HCT116 (cell line): Measurements from ENCODE around the gene CERS6. TPM values are rescaled to one million over a fixed set of nuclear protein-coding genes. Genes with fewer than 3 reads are reported as not detected.

ENCODE experiments used
- ATAC-seq: fragments of 200-7000 bp; cut with Tn5 transposase; 2 replicates; pipeline ENCODE4 v1.9.1; 2020; ENCODE audit warnings: mild to moderate bottlenecking, moderate library complexity
- BruUV-seq: library from RNA; stranded (reverse); fragments of 400-500 nt; replicated peaks from 2 replicates; lab custom pipeline; 2021; lab: Mats Ljungman, UMichigan
- CTCF ChIA-PET: fragments of 300-600 bp; sonication (Branson Sonifier 250); formaldehyde crosslinking; loops from one replicate; lab custom pipeline; 2021; ENCODE audit warnings: antibody characterized with exemption; lab: Charles Lee
- POLR2A ChIA-PET: fragments of 300-600, 350-600 bp; sonication (Branson Sonifier 250); formaldehyde crosslinking; loops from one replicate; lab custom pipeline; 2021; ENCODE audit warnings: antibody characterized with exemption; lab: Charles Lee
- RAD21 ChIA-PET, 2 experiments: fragments of 300-600 bp; sonication (Branson Sonifier 250); formaldehyde crosslinking; loops; one replicate each; lab custom pipeline; 2023; ENCODE audit warnings: low total read pairs in 2 of 2; ENCODE audit not compliant: uncharacterized antibody in 2 of 2, unreplicated experiment in 2 of 2, low non-redundant PET in 1 of 2; lab: Charles Lee
- DNase-seq: peaks from one replicate; pipeline ENCODE4 v3.0.0-alpha.2; 2010; ENCODE audit warnings: low read depth, low spot score
- H2AFZ ChIP-seq: fragments of 200-600 bp; shearing (Covaris generic), sonication (generic); 2 replicates; pipeline ENCODE4 v1.6.1; 2017; ENCODE audit warnings: low read depth, mixed run types, mixed read lengths, antibody characterized with exemption, low read length; ENCODE audit not compliant: poor library complexity, severe bottlenecking
- H3K27ac ChIP-seq: 2 replicates; pipeline ENCODE4 v1.5.1; 2012; ENCODE audit warnings: low read depth, low read length
- H3K27me3 ChIP-seq: fragments of 200-600 bp; sonication (generic); 2 replicates; pipeline ENCODE4 v1.6.1; 2016; ENCODE audit warnings: mixed run types, low read length, mixed read lengths; ENCODE audit not compliant: insufficient read depth
- H3K36me3 ChIP-seq, 2 experiments: fragments of 200-500 bp in 1 of 2; fragments of 200-600 bp in 1 of 2; sonication (Bioruptor generic) in 1 of 2; sonication (generic) in 1 of 2; 2 replicates each; pipeline versions ENCODE4 v1.5.1 to v1.6.1; 2014 to 2016; ENCODE audit warnings: low read length in 2 of 2, inconsistent platforms in 1 of 2, mixed read lengths in 1 of 2, mixed run types in 1 of 2; ENCODE audit not compliant: insufficient read depth in 2 of 2, control insufficient read depth in 1 of 2
- H3K4me1 ChIP-seq, 2 experiments: fragments of 200-600 bp in 1 of 2; sonication (generic) in 1 of 2; 2 replicates each; pipeline versions ENCODE4 v1.5.1 to v1.6.1; 2012 to 2017; ENCODE audit warnings: low read length in 2 of 2, inconsistent platforms in 1 of 2, mild to moderate bottlenecking in 1 of 2, mixed read lengths in 1 of 2, mixed run types in 1 of 2, moderate library complexity in 1 of 2; ENCODE audit not compliant: insufficient read depth in 2 of 2, control insufficient read depth in 1 of 2
- H3K4me2 ChIP-seq: fragments of 200-600 bp; sonication (generic); 2 replicates; pipeline ENCODE4 v1.6.1; 2017; ENCODE audit warnings: mixed run types, low read length, mixed read lengths
- H3K4me3 ChIP-seq, 2 experiments: fragments of 200-600 bp in 1 of 2; sonication (generic) in 1 of 2; replicated peaks in 1 of 2; 2 replicates each; pipeline ENCODE4 v1.5.1; 2011 to 2016; ENCODE audit warnings: low read length in 2 of 2, control low read depth in 1 of 2, low read depth in 1 of 2, mild to moderate bottlenecking in 1 of 2, mixed read lengths in 1 of 2, mixed run types in 1 of 2
- H3K79me2 ChIP-seq: fragments of 200-600 bp; sonication (generic); 2 replicates; pipeline ENCODE4 v1.6.1; 2017; ENCODE audit warnings: mild to moderate bottlenecking, mixed run types, low read length, moderate library complexity, mixed read lengths; ENCODE audit not compliant: insufficient read depth
- H3K9ac ChIP-seq: fragments of 200-600 bp; sonication (generic); 2 replicates; pipeline ENCODE4 v1.6.1; 2016; ENCODE audit warnings: low read length, mixed read lengths
- H3K9me2 ChIP-seq: fragments of 200-600 bp; sonication (generic), shearing (Covaris generic); 2 replicates; pipeline ENCODE4 v1.6.1; 2017; ENCODE audit warnings: mixed run types, mild to moderate bottlenecking, moderate library complexity; ENCODE audit not compliant: insufficient read depth
- H3K9me3 ChIP-seq, 2 experiments: fragments of 200-500 bp in 1 of 2; fragments of 200-600 bp in 1 of 2; sonication (Bioruptor generic) in 1 of 2; sonication (generic) in 1 of 2; 2 replicates each; pipeline ENCODE4 v1.6.1; 2014 to 2017; ENCODE audit warnings: low read length in 2 of 2, mixed read lengths in 2 of 2, inconsistent platforms in 1 of 2, low read depth in 1 of 2, mild to moderate bottlenecking in 1 of 2, mixed run types in 1 of 2, moderate library complexity in 1 of 2; ENCODE audit not compliant: control insufficient read depth in 1 of 2, insufficient read depth in 1 of 2
- H4K20me1 ChIP-seq: fragments of 200-600 bp; sonication (generic), shearing (Covaris generic); 2 replicates; pipeline ENCODE4 v1.6.1; 2017; ENCODE audit warnings: mixed run types, mild to moderate bottlenecking, moderate library complexity; ENCODE audit not compliant: insufficient read depth
- ATF3 ChIP-seq: IDR thresholded peaks from 2 replicates; pipeline ENCODE4 v1.6.1; 2012
- CBX3 ChIP-seq: IDR thresholded peaks from 2 replicates; pipeline ENCODE4 v1.6.1; 2012; ENCODE audit warnings: low read depth
- CEBPB ChIP-seq: IDR thresholded peaks from 2 replicates; pipeline ENCODE4 v1.6.1; 2012; ENCODE audit warnings: low read depth
- CTCF ChIP-seq, 3 experiments: fragments of 200-600 bp in 1 of 3; sonication (generic) in 1 of 3; IDR thresholded peaks in 2 of 3; conservative IDR thresholded peaks in 1 of 3; 2 replicates each; pipeline ENCODE4 v1.5.1; 2012 to 2017; ENCODE audit warnings: low read depth in 2 of 3, low read length in 2 of 3, antibody characterized with exemption in 1 of 3, borderline replicate concordance in 1 of 3, control low read depth in 1 of 3, mild to moderate bottlenecking in 1 of 3, mixed read lengths in 1 of 3, mixed run types in 1 of 3, moderate library complexity in 1 of 3; ENCODE audit not compliant: insufficient read depth in 1 of 3
- EGR1 ChIP-seq: IDR thresholded peaks from 2 replicates; pipeline ENCODE4 v1.6.1; 2012; ENCODE audit warnings: low read depth
- ELF1 ChIP-seq: IDR thresholded peaks from 2 replicates; pipeline ENCODE4 v1.6.1; 2012; ENCODE audit warnings: low read depth, borderline replicate concordance
- EZH2 ChIP-seq: fragments of 200-600 bp; sonication (generic); IDR thresholded peaks from 2 replicates; pipeline ENCODE4 v1.6.1; 2017; ENCODE audit warnings: antibody characterized with exemption, mixed run types
- FOSL1 ChIP-seq: IDR thresholded peaks from 2 replicates; pipeline ENCODE4 v1.6.1; 2012; ENCODE audit warnings: low read depth
- JUND ChIP-seq: IDR thresholded peaks from 2 replicates; pipeline ENCODE4 v1.6.1; 2012
- MAX ChIP-seq: IDR thresholded peaks from 2 replicates; pipeline ENCODE4 v1.6.1; 2012
- POLR2AphosphoS5 ChIP-seq: IDR thresholded peaks from 2 replicates; pipeline ENCODE4 v1.6.1; 2011; ENCODE audit warnings: mild to moderate bottlenecking, low read depth, low read length, moderate library complexity
- RAD21 ChIP-seq: IDR thresholded peaks from 2 replicates; pipeline ENCODE4 v1.6.1; 2012; ENCODE audit warnings: low read depth, mild to moderate bottlenecking
- REST ChIP-seq: IDR thresholded peaks from 2 replicates; pipeline ENCODE4 v1.6.1; 2012; ENCODE audit warnings: low read depth
- SIN3A ChIP-seq: IDR thresholded peaks from 2 replicates; pipeline ENCODE4 v1.6.1; 2012; ENCODE audit warnings: low read depth
- SP1 ChIP-seq: IDR thresholded peaks from 2 replicates; pipeline ENCODE4 v1.6.1; 2012; ENCODE audit warnings: low read depth
- TCF7L2 ChIP-seq: IDR thresholded peaks from 2 replicates; pipeline ENCODE4 v1.7.0; 2011; ENCODE audit warnings: borderline replicate concordance, inconsistent platforms; ENCODE audit not compliant: insufficient read depth, insufficient read length; ENCODE audit errors: extremely low read depth
- YY1 ChIP-seq: IDR thresholded peaks from 2 replicates; pipeline ENCODE4 v1.6.1; 2011; ENCODE audit warnings: low read length, low read depth, moderate library complexity, mild to moderate bottlenecking; ENCODE audit not compliant: insufficient replicate concordance; ENCODE audit errors: extremely low read depth
- ZBTB33 ChIP-seq: IDR thresholded peaks from 2 replicates; pipeline ENCODE4 v1.6.1; 2011; ENCODE audit warnings: mild to moderate bottlenecking, low read length, moderate library complexity; ENCODE audit not compliant: insufficient replicate concordance; ENCODE audit errors: extremely low read depth
- ZFX ChIP-seq: fragments of 450-650 bp; IDR thresholded peaks from 2 replicates; pipeline ENCODE4 v1.6.1; 2017
- ZNF274 ChIP-seq: fragments of 200-500 bp; sonication (Bioruptor generic); IDR thresholded peaks from 2 replicates; pipeline ENCODE4 v1.6.1; 2014; ENCODE audit warnings: mild to moderate bottlenecking, low read depth, low read length, inconsistent platforms
- intact Hi-C: fragments of 100-400 bp; cut with micrococcal nuclease; formaldehyde crosslinking; loops from 2 replicates; pipeline ENCODE4 v1.10.0; 2022
- total RNA-seq: library from RNA; stranded (reverse); gene quantifications from one replicate; pipeline ENCODE4 v1.2.1, GENCODE V29; 2021; ENCODE audit not compliant: unreplicated experiment

CERS6 gene
- total RNA-seq, 1 experiment from 2014 or later = 37.0 TPM

- no peaks in the 10 kb centered on the region for H3K36me3 ChIP-seq
- ATAC-seq = no peak
- H2AFZ ChIP-seq = no peak overlapping the region
- BruUV-seq = no TSS peak
- H3K27me3 ChIP-seq = no peaks in the 10 kb centered on the region
- RAD21 ChIA-PET = no interaction called here
- intact Hi-C loops = no loop called here
- DNase-seq = no peak
- TF ChIP-seq CBX3 (no peak), TCF7L2 (no peak), EGR1 (no peak), ZBTB33 (no peak), SIN3A (no peak), CEBPB (no peak), EZH2 (no peak), ZFX (no peak), FOSL1 (no peak), SP1 (no peak), REST (no peak), YY1 (no peak), ATF3 (no peak), ELF1 (no peak), ZNF274 (no peak), CTCF (IDR thresholded peaks at IDR 0.05 in 2 of 3, conservative IDR thresholded peaks at IDR 0.05 in 1 of 3; ENCODE audit: borderline replicate concordance in 1 of 3, insufficient read depth in 1 of 3, low read depth in 2 of 3, low read length in 2 of 3) (no peak), MAX (no peak), JUND (no peak), RAD21 (no peak), POLR2AphosphoS5 (no peak)
- no peak overlapping the region for H3K9ac ChIP-seq
- H3K79me2 ChIP-seq = peaks cover 16% of the 10 kb centered on the region; the same call in 1 of the 2 replicates
- H3K4me2 ChIP-seq = no peak overlapping the region
- CTCF ChIA-PET = no interaction called here
- no peaks in the 10 kb centered on the region for H4K20me1 ChIP-seq
- no peaks in the 10 kb centered on the region for H3K9me3 ChIP-seq
- POLR2A ChIA-PET = no interaction called here
- H3K9me2 ChIP-seq = no peaks in the 10 kb centered on the region
- no peaks in the 10 kb centered on the region for H3K4me1 ChIP-seq
- no peak overlapping the region for H3K27ac ChIP-seq
- no peak overlapping the region for H3K4me3 ChIP-seq
These were observed 96.4 kb downstream of the CERS6 start for GRCh38 chr2:168552450-168552856.
